ENCODE results near the gene COX4I2. TPM values are rescaled to one million over a fixed set of nuclear protein-coding genes. Genes with fewer than 3 reads are reported as not detected.

Gene COX4I2
- total and polyA plus RNA-seq, 4 donors = 14.4 to 51.8 (median 19.9) TPM

DNA sequence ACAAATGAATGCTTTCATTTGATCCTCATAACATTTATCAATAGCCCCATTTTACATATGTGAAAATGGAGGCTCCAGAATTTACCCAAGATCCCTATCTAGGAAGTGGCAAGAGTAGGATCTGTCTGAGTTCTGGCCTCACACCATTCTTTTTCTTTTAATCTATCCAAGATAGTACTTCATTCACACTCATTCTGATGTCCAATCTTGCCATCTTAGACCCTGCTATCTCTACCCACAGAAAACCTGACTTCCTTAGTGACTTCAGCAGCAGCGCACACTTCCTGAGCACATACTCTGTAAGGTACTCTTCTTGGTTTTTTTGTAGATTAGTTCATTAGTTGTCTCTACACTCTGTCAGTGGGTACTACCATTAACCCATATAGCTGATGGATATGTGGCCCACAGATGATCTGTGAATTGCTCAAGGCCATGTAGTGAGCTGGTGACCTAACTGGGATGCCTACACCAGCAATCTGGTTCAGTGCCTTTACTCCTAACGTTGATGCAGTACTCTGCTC is 36.3 kb downstream of the COX4I2 start:
- no peak for TF ChIP-seq CTCF (IDR thresholded peaks at IDR 0.05; ENCODE audit: control extremely low read depth, extremely low read depth)
- no peak overlapping the region for H3K4me3 ChIP-seq
- no peak overlapping the region for H3K9ac ChIP-seq (ENCODE audit: insufficient read depth in 1 of 2, low read length in 2 of 2)
- H3K27ac ChIP-seq (ENCODE audit: low read depth in 1 of 2, low read length in 1 of 2) = peak overlapping the region; percentile 18 to 88
- DNase-seq (no peak), ATAC-seq (ENCODE audit: insufficient read depth, low FRiP score) (no peak)
- 34 to 39% methylated on average over 2 of the region's 2 CpGs for WGBS, 2 donors
- H3K9me3 ChIP-seq (ENCODE audit: control insufficient read depth in 4 of 4, insufficient read depth in 3 of 4, low read length in 3 of 4) = no peaks in the 10 kb centered on the region
- H3K4me1 ChIP-seq (ENCODE audit: control insufficient read depth in 5 of 5, insufficient read depth in 5 of 5, low read length in 5 of 5) = peaks cover 14 to 71% (median 30%) of the 10 kb centered on the region in 5 donors
- peaks cover 0 to 7% (median 4%) of the 10 kb centered on the region in 4 donors for H3K36me3 ChIP-seq (ENCODE audit: control insufficient read depth in 4 of 4, insufficient read depth in 4 of 4, low read length in 4 of 4)
- no peaks in the 10 kb centered on the region for H3K27me3 ChIP-seq (ENCODE audit: control insufficient read depth in 3 of 3, insufficient read depth in 3 of 3, low read length in 2 of 3)

GRCh38 chr20:31674895-31675827 is 37.4 kb downstream of the COX4I2 start:
- WGBS, 2 donors = 8 to 24% methylated on average over 10 of the region's 10 CpGs
- H3K36me3 ChIP-seq (ENCODE audit: control insufficient read depth in 4 of 4, insufficient read depth in 4 of 4, low read length in 4 of 4) = peaks cover 3 to 9% (median 6%) of the 10 kb centered on the region in 4 donors
- no peak for TF ChIP-seq CTCF (IDR thresholded peaks at IDR 0.05; ENCODE audit: control extremely low read depth, extremely low read depth)
- no peak overlapping the region for H3K9ac ChIP-seq (ENCODE audit: insufficient read depth in 1 of 2, low read length in 2 of 2)
- ATAC-seq (ENCODE audit: insufficient read depth, low FRiP score) = peak; percentile 70
- H3K27me3 ChIP-seq (ENCODE audit: control insufficient read depth in 3 of 3, insufficient read depth in 3 of 3, low read length in 2 of 3) = no peaks in the 10 kb centered on the region
- peak; percentile 39 to 73 (median 49) for DNase-seq
- H3K4me1 ChIP-seq (ENCODE audit: control insufficient read depth in 5 of 5, insufficient read depth in 5 of 5, low read length in 5 of 5) = peaks cover 11 to 63% (median 26%) of the 10 kb centered on the region in 5 donors
- no peak overlapping the region for H3K4me3 ChIP-seq
- H3K27ac ChIP-seq (ENCODE audit: low read depth in 1 of 2, low read length in 1 of 2) = peak overlapping the region; percentile 68 to 88
- no peaks in the 10 kb centered on the region for H3K9me3 ChIP-seq (ENCODE audit: control insufficient read depth in 4 of 4, insufficient read depth in 3 of 4, low read length in 3 of 4)

GRCh38 chr20:31675828-31676608 is 38.3 kb downstream of the COX4I2 start:
- Histone ChIP-seq H3K9me3 (ENCODE audit: control insufficient read depth in 4 of 4, insufficient read depth in 3 of 4, low read length in 3 of 4) (no peaks in the 10 kb centered on the region), H3K27ac (ENCODE audit: low read depth in 1 of 2, low read length in 1 of 2) (peak overlapping the region; percentile 68 to 88), H3K36me3 (ENCODE audit: control insufficient read depth in 4 of 4, insufficient read depth in 4 of 4, low read length in 4 of 4) (peaks cover 3 to 12% (median 6%) of the 10 kb centered on the region in 4 donors), H3K4me1 (ENCODE audit: control insufficient read depth in 5 of 5, insufficient read depth in 5 of 5, low read length in 5 of 5) (peaks cover 5 to 64% (median 18%) of the 10 kb centered on the region in 5 donors), H3K27me3 (ENCODE audit: control insufficient read depth in 3 of 3, insufficient read depth in 3 of 3, low read length in 2 of 3) (no peaks in the 10 kb centered on the region), H3K9ac (ENCODE audit: insufficient read depth in 1 of 2, low read length in 2 of 2) (no peak overlapping the region), H3K4me3 (no peak overlapping the region)
- TF ChIP-seq CTCF (IDR thresholded peaks at IDR 0.05; ENCODE audit: control extremely low read depth, extremely low read depth) = no peak
- peak in 1 of 3 donors; percentile 39 for DNase-seq
- peak; percentile 30 for ATAC-seq (ENCODE audit: insufficient read depth, low FRiP score)
- WGBS, 2 donors = 38 to 48% methylated on average over 11 of the region's 11 CpGs
